ENCODE data around the gene RAB15.

The RAB15 gene

GRCh38 chr14:64948612-64949210 is 23.4 kb downstream of the RAB15 start:
- in situ Hi-C loops (cut with HindIII; ENCODE audit: low pct_unique_long_range_greater_than_20kb, low sequenced_read_pairs): no loop called here
- DNase-seq (ENCODE audit: low read depth in 1 of 2, low spot score in 1 of 2): no peak
- no peak for TF ChIP-seq JUND (IDR thresholded peaks at IDR 0.05; ENCODE audit: low read depth)

DNA sequence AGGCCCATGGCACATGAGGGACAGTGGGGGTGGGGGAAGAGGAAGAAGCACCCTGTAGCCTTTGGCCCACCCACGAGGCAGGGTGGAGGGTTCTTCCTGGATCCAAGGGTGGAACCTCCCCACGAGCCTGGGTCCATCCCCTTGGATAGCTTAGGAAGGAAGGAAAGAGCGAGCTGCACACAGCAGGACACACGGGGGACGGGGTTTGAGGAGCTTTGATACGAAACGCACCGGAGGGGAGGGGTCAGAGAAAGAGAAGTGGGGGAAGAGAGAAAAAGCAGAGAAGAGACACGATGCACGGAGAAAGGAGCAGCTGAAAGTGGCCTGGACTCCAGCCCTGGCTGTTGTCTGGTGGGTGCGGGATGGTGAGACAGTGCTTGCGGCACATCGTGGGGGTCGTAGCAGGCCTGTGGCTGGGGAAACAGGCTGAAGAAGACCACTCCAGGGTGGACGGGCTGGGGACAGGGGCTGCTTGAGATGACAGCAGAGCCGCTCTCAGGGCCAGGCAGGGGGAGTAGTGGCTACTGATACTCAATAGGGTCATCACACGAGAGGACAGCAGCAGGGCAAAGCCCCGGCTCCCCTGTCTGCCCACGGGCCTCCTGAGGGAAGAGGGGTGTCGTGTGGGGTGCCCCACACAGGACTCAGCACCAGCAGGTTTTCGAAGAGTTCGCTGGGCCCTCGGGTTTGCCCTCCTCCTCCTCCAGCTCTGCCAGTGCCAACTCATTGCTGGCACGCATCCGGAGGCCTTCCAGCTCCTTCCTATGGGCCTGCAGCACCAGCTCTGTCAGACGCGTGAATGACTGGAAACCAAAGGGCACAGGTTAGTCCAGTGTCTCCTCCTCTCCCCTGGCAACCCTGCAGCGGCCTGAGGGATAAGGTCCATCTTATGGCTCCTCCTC is 24.2 kb downstream of the RAB15 start:
- in situ Hi-C loops (cut with HindIII; ENCODE audit: low pct_unique_long_range_greater_than_20kb, low sequenced_read_pairs): no loop called here
- TF ChIP-seq JUND (IDR thresholded peaks at IDR 0.05; ENCODE audit: low read depth): no peak
- DNase-seq (ENCODE audit: low read depth in 1 of 2, low spot score in 1 of 2): no peak

GRCh38 chr14:64946310-64947045 is 25.7 kb downstream of the RAB15 start:
- no peak for TF ChIP-seq JUND (IDR thresholded peaks at IDR 0.05; ENCODE audit: low read depth)
- DNase-seq (ENCODE audit: low read depth in 1 of 2, low spot score in 1 of 2): no peak
- in situ Hi-C loops (cut with HindIII; ENCODE audit: low pct_unique_long_range_greater_than_20kb, low sequenced_read_pairs): no loop called here

DNA sequence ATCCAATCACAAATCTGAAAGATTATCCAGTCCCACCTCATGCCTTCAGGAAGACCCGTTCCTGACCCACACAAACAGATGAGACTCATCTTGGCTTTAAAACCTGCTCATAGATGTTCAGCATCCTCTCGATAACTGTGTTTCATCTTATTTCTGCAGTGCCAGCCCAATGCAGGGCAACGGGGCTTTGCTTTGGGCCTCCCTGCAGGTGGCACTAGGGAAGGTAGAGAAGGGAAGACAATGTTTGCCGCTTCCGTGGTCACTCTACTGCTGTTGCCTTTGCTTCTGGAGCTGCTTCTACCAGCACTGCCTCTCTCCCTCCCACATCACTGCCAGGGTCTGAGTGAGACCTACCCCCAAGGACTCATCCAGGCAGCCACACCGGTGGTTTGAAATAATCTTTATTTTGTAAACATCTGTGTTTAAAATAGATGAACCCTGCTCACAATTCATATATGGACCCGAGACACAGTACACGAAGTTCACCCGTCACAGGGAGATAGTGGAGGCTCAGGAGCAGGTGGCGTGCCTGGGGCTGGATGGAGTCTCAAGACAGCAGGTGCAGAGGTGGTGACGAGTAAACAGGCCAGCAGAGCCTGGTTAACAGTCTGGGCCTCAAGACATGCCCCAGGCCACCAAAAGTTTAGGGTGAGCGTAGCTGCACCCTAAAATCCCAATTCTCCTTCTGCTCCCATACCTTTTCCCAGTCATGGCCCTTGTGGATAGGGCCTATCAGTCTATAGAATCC is 26.5 kb downstream of the RAB15 start:
- no peak for TF ChIP-seq JUND (IDR thresholded peaks at IDR 0.05; ENCODE audit: low read depth)
- DNase-seq (ENCODE audit: low read depth in 1 of 2, low spot score in 1 of 2): no peak
- in situ Hi-C loops (cut with HindIII; ENCODE audit: low pct_unique_long_range_greater_than_20kb, low sequenced_read_pairs): no loop called here

DNA sequence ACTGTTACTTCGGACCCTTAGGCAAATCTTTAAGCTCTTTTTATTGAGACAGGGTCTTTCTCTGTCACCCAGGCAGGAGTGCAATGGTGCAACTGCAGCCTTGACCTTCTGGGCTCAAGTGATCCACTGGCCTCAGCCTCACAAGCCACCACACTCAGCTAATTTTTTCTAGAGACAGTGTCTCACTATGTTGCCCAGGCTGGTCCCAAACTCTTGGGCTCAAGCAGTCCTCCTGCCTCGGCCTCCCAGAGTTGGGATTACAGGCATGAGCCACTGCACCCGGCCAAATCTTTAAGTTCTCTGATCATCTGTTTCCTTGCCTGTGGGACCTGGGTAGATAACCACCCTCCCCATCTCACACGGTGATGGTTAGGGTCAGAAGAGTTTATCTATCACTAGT is 27.3 kb downstream of the RAB15 start:
- in situ Hi-C loops (cut with HindIII; ENCODE audit: low pct_unique_long_range_greater_than_20kb, low sequenced_read_pairs): no loop called here
- no peak for TF ChIP-seq JUND (IDR thresholded peaks at IDR 0.05; ENCODE audit: low read depth)
- DNase-seq (ENCODE audit: low read depth in 1 of 2, low spot score in 1 of 2): no peak

DNA sequence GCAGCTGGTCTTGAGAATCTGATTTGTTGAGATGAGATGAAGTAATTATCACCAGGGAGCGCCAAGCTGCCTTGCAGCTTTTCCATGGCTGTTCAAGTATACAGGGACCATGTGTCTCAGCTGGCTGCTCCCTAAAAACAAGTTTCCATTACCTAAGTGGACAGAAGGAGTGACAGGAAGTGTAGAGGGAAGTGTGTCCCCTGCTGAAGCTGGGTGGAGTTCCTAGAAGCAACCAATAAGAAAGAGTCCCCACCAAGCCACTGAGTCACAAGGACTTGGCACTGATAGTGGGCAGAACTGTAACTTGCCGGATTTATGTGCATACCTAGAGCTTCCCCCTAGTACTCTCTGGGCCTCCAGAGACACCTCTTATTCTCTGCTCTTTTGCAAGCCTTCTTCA is 28.1 kb downstream of the RAB15 start:
- in situ Hi-C loops (cut with HindIII; ENCODE audit: low pct_unique_long_range_greater_than_20kb, low sequenced_read_pairs): no loop called here
- no peak for DNase-seq (ENCODE audit: low read depth in 1 of 2, low spot score in 1 of 2)
- TF ChIP-seq JUND (IDR thresholded peaks at IDR 0.05; ENCODE audit: low read depth): no peak

DNA sequence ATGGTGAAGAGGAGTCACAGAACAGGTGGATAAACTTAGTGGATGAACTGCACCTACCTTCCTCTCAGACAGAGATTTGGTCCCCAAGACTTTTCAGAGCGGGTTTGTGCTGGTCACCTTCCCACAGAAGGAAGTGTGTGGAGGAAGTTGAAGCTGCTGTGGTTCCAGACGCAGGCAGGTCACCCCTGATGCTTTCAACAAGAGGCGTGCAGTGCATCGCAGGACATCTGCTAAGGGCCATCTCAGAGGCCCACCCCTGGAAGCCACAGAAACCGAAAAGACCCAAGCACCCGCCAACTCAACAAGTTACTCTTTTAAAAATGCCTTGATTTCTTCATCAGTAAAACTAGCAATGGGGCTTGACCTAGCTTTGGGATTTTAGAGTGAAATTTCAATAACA is 28.6 kb downstream of the RAB15 start:
- in situ Hi-C loops (cut with HindIII; ENCODE audit: low pct_unique_long_range_greater_than_20kb, low sequenced_read_pairs): no loop called here
- no peak for DNase-seq (ENCODE audit: low read depth in 1 of 2, low spot score in 1 of 2)
- TF ChIP-seq JUND (IDR thresholded peaks at IDR 0.05; ENCODE audit: low read depth): no peak

DNA sequence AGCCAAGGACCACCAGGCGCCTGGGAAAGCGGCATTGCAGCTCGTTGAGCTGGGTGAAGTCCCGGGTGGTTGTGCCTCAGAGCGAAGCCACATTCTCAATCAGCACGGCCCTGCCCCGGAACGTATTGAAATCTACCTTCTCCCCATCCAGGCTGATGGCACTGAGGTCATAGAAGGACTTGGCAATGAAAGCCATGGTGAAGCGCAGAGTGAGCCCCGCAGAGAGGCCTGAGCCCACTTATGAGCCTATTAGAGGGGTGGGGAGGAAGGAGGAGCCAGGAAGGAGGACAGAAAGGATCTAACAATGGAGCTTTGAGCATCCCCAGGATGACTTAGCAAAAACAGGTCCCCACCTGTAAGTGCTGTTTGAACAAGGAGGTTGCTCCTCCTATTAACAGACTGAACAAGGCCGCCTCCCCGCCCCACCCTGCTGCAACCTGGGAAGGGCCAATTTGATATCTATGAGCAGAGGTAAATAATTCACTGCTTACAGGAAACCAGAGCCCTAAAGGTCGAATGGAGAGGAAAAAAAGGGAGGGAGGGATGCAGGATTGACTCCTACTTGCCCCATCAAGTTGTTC is 29.5 kb downstream of the RAB15 start, which contains the start of gene GPX2:
Gene GPX2, minus strand, starts transcription at position 215 of the 581 bp plus-strand sequence. Its CDS starts 19 bp downstream, at position 196.
- TF ChIP-seq JUND (IDR thresholded peaks at IDR 0.05; ENCODE audit: low read depth): no peak
- in situ Hi-C loops (cut with HindIII; ENCODE audit: low pct_unique_long_range_greater_than_20kb, low sequenced_read_pairs): no loop called here
- DNase-seq (ENCODE audit: low read depth in 1 of 2, low spot score in 1 of 2): no peak

GRCh38 chr14:64940336-64940910 is 31.7 kb downstream of the RAB15 start:
- in situ Hi-C loops (cut with HindIII; ENCODE audit: low pct_unique_long_range_greater_than_20kb, low sequenced_read_pairs): no loop called here
- TF ChIP-seq JUND (IDR thresholded peaks at IDR 0.05; ENCODE audit: low read depth): no peak
- DNase-seq (ENCODE audit: low read depth in 1 of 2, low spot score in 1 of 2): no peak

- TF ChIP-seq JUND (IDR thresholded peaks at IDR 0.05; ENCODE audit: low read depth): no peak
- DNase-seq (ENCODE audit: low read depth in 1 of 2, low spot score in 1 of 2): no peak
- in situ Hi-C loops (cut with HindIII; ENCODE audit: low pct_unique_long_range_greater_than_20kb, low sequenced_read_pairs): no loop called here
These were observed 32.3 kb downstream of the RAB15 start for GRCh38 chr14:64939817-64940190.

DNA sequence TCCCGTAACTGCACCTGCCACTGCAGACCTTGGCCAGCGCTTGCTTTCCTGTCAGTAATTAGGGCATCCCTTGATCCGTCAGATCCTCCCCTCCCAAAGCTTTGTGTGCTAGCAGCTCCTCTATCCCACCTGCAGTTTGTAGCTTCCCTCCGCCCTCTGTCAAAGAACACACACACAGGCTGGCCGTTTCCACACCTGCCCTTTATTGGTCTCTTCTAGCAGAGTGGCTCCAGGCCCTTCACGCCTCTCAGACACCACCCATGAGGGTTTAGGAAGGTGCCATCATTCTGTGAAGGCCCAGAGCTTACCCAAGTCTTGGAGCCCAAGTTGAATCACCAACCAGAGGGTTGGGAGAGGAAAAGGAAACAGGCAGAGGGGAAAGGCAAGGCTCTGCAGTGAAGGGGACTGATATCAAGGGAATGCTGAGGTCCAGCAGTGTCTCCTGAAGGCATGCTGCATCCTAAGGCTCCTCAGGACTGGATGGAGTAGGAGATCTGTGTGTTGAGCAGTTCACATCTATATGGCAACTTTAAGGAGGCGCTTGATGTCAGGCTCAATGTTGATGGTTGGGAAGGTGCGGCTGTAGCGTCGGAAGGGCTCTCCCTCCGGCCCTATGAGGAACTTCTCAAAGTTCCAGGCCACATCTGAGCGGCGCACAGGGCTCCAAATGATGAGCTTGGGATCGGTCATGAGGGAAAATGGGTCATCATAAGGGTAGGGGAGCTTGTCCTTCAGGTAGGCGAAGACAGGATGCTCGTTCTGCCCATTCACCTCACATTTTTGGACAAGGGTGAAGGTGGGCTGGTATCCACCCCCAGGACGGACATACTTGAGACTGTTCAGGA is 32.9 kb downstream of the RAB15 start:
- in situ Hi-C loops (cut with HindIII; ENCODE audit: low pct_unique_long_range_greater_than_20kb, low sequenced_read_pairs): no loop called here
- no peak for TF ChIP-seq JUND (IDR thresholded peaks at IDR 0.05; ENCODE audit: low read depth)
- DNase-seq (ENCODE audit: low read depth in 1 of 2, low spot score in 1 of 2): no peak
